Keratinocyte (primary cell): ENCODE measurements around the gene SLC35F2. TPM values are rescaled to one million over a fixed set of nuclear protein-coding genes. Genes with fewer than 3 reads are reported as not detected.
A peak's percentile ranks its signal among the peaks of the same experiment; 100 is the strongest.

Experiments used
- DNase-seq: peaks from one replicate; pipeline ENCODE4 v3.0.0-alpha.2; 2011; ENCODE audit warnings: low read depth, missing footprints, low spot score
- FAIRE-seq: peaks from 2 replicates; lab custom pipeline; 2011; peaks lifted over from hg19 to GRCh38; lab: Jason Lieb, UNC
- H2AFZ ChIP-seq: 2 replicates; pipeline ENCODE4 v1.6.0; 2012; ENCODE audit warnings: low read length, control low read depth, inconsistent platforms; ENCODE audit not compliant: control insufficient read depth
- H3K27ac ChIP-seq: 2 replicates; pipeline ENCODE4 v1.5.1; 2011; ENCODE audit warnings: low read length; ENCODE audit not compliant: control insufficient read depth, insufficient read depth
- H3K27me3 ChIP-seq: 3 replicates; pipeline ENCODE4 v1.6.0; 2011; ENCODE audit warnings: low read length; ENCODE audit not compliant: control insufficient read depth, insufficient read depth; ENCODE audit errors: extremely low read depth
- H3K36me3 ChIP-seq, 2 experiments: 2 replicates in 1 of 2; 3 replicates in 1 of 2; pipeline ENCODE4 v1.5.1; 2011; ENCODE audit warnings: low read length in 2 of 2, mild to moderate bottlenecking in 1 of 2; ENCODE audit not compliant: control insufficient read depth in 2 of 2, insufficient read depth in 2 of 2; ENCODE audit errors: extremely low read depth in 1 of 2
- H3K4me1 ChIP-seq: 3 replicates; pipeline ENCODE4 v1.5.1; 2011; ENCODE audit warnings: low read length; ENCODE audit not compliant: control insufficient read depth, insufficient read depth; ENCODE audit errors: extremely low read depth
- H3K4me2 ChIP-seq: 3 replicates; pipeline ENCODE4 v1.6.0; 2011; ENCODE audit warnings: low read depth, low read length; ENCODE audit not compliant: control insufficient read depth, insufficient read depth; ENCODE audit errors: extremely low read depth
- H3K4me3 ChIP-seq, 3 experiments: fragments of 200-600 bp in 1 of 3; sonication (generic) in 1 of 3; 2 replicates in 2 of 3; 3 replicates in 1 of 3; pipeline ENCODE4 v1.5.1; 2011 to 2016; ENCODE audit warnings: low read length in 3 of 3, mild to moderate bottlenecking in 3 of 3, control low read depth in 2 of 3, inconsistent platforms in 1 of 3, low read depth in 1 of 3, mixed read lengths in 1 of 3, mixed run types in 1 of 3, moderate library complexity in 1 of 3; ENCODE audit not compliant: control insufficient read depth in 2 of 3, insufficient read depth in 2 of 3; ENCODE audit errors: extremely low read depth in 1 of 3
- H3K79me2 ChIP-seq: 2 replicates; pipeline ENCODE4 v1.6.0; 2012; ENCODE audit warnings: low read length; ENCODE audit not compliant: control insufficient read depth, insufficient read depth
- H3K9ac ChIP-seq: 3 replicates; pipeline ENCODE4 v1.6.0; 2011; ENCODE audit warnings: low read length; ENCODE audit not compliant: control insufficient read depth, insufficient read depth; ENCODE audit errors: extremely low read depth
- H3K9me1 ChIP-seq: 3 replicates; pipeline ENCODE4 v1.6.0; 2011; ENCODE audit warnings: low read length; ENCODE audit not compliant: control insufficient read depth, insufficient read depth; ENCODE audit errors: extremely low read depth
- H3K9me3 ChIP-seq: 2 replicates; pipeline ENCODE4 v1.5.1; 2012; ENCODE audit warnings: low read depth, low read length; ENCODE audit not compliant: control insufficient read depth
- H4K20me1 ChIP-seq: 3 replicates; pipeline ENCODE4 v1.6.0; 2011; ENCODE audit warnings: low read length; ENCODE audit not compliant: control insufficient read depth, insufficient read depth; ENCODE audit errors: extremely low read depth
- CTCF ChIP-seq, 3 experiments: IDR thresholded peaks in 1 of 3; conservative IDR thresholded peaks in 1 of 3; optimal IDR thresholded peaks in 1 of 3; 2 replicates in 2 of 3; 3 replicates in 1 of 3; pipeline versions ENCODE3 to v1.5.1; 2011; ENCODE audit warnings: low read length in 3 of 3, mild to moderate bottlenecking in 3 of 3, moderate library complexity in 2 of 3, control low read depth in 1 of 3, inconsistent platforms in 1 of 3; ENCODE audit not compliant: insufficient read depth in 2 of 3; ENCODE audit errors: extremely low read depth in 1 of 3
- EZH2 ChIP-seq: IDR thresholded peaks from one replicate; pipeline ENCODE4 v1.6.1; 2012; ENCODE audit warnings: inconsistent platforms, mild to moderate bottlenecking, low read length, moderate library complexity
- dilution Hi-C: fragments of 300-500 bp; cut with MboI; formaldehyde crosslinking; loops from one replicate; pipeline ENCODE4 v1.7.0; 2020; ENCODE audit warnings: low sequenced_read_pairs; ENCODE audit not compliant: extremely low pct_ligation_motif_present
- polyA plus RNA-seq, 5 experiments: library from polyadenylated mRNA; depleted of rRNA in 3 of 5; stranded (reverse) in 3 of 5; stranded (forward) in 1 of 5; unstranded in 1 of 5; fragments of >200 nt; gene quantifications; 1 replicate in 1 of 5; 2 replicates in 3 of 5; 3 replicates in 1 of 5; pipeline versions ENCODE4 v1.2.1 to v1.2.3, GENCODE V29; 2011 to 2012; ENCODE audit warnings: missing spikeins in 2 of 5, low read depth in 1 of 5, low replicate concordance in 1 of 5

Gene SLC35F2
- polyA plus RNA-seq, 1 donor (not counting 4 experiments of a cell fraction or from before 2014, with no cell fraction given): 47.2 TPM

- Histone ChIP-seq H2AFZ (no peak overlapping the region), H3K27me3 (no peaks in the 10 kb centered on the region), H3K79me2 (peaks cover 62% of the 10 kb centered on the region), H4K20me1 (peaks cover 4% of the 10 kb centered on the region), H3K36me3 (no peaks in the 10 kb centered on the region), H3K9me1 (peaks cover 5% of the 10 kb centered on the region), H3K4me3 (no peak overlapping the region), H3K9ac (no peak overlapping the region), H3K4me1 (peaks cover 45% of the 10 kb centered on the region), H3K9me3 (no peaks in the 10 kb centered on the region), H3K4me2 (no peak overlapping the region), H3K27ac (peak overlapping the region; percentile 87)
- DNase-seq: peak; percentile 65
- dilution Hi-C loops: no loop called here
- TF ChIP-seq EZH2 (no peak), CTCF (optimal IDR thresholded peaks at IDR 0.05 in 1 of 3, IDR thresholded peaks at IDR 0.05 in 1 of 3, conservative IDR thresholded peaks at IDR 0.05 in 1 of 3; ENCODE audit: extremely low read depth in 1 of 3, insufficient read depth in 2 of 3, low read length in 3 of 3) (no peak)
- peak; percentile 78 for FAIRE-seq
These were observed 14.5 kb downstream of the SLC35F2 start for GRCh38 chr11:107844041-107844440.

- Histone ChIP-seq H3K9ac (peak overlapping the region; percentile 14), H3K27me3 (no peaks in the 10 kb centered on the region), H3K9me3 (no peaks in the 10 kb centered on the region), H3K36me3 (no peaks in the 10 kb centered on the region), H3K4me1 (peaks cover 45% of the 10 kb centered on the region), H3K4me2 (peak overlapping the region; percentile 14), H3K27ac (peak overlapping the region; percentile 87), H3K79me2 (peaks cover 60% of the 10 kb centered on the region), H3K9me1 (no peaks in the 10 kb centered on the region), H2AFZ (no peak overlapping the region), H4K20me1 (no peaks in the 10 kb centered on the region), H3K4me3 (no peak overlapping the region)
- FAIRE-seq (no peak), DNase-seq (no peak)
- TF ChIP-seq CTCF (optimal IDR thresholded peaks at IDR 0.05 in 1 of 3, IDR thresholded peaks at IDR 0.05 in 1 of 3, conservative IDR thresholded peaks at IDR 0.05 in 1 of 3; ENCODE audit: extremely low read depth in 1 of 3, insufficient read depth in 2 of 3, low read length in 3 of 3) (no peak), EZH2 (no peak)
- dilution Hi-C loops: no loop called here
These were observed 16.0 kb downstream of the SLC35F2 start for GRCh38 chr11:107842412-107843100.
